Endothelial cell (in vitro differentiated cells): ENCODE results near the gene ABL2. TPM values are rescaled to one million over a fixed set of nuclear protein-coding genes. Genes with fewer than 3 reads are reported as not detected.
A peak's percentile ranks its signal among the peaks of the same experiment; 100 is the strongest.

Experiments used
- DNase-seq: peaks from one replicate; pipeline ENCODE4 v3.0.0; 2021; ENCODE audit warnings: low spot score
- H3K27ac Mint-ChIP-seq: one replicate; pipeline ENCODE4 v1.8.0; 2021; ENCODE audit warnings: mixed read lengths, inconsistent platforms; ENCODE audit not compliant: unreplicated experiment
- H3K27me3 Mint-ChIP-seq: one replicate; pipeline ENCODE4 v1.8.0; 2021; ENCODE audit warnings: mild to moderate bottlenecking, moderate library complexity, mixed read lengths, inconsistent platforms; ENCODE audit not compliant: unreplicated experiment
- H3K36me3 Mint-ChIP-seq: one replicate; pipeline ENCODE4 v1.8.0; 2021; ENCODE audit warnings: mild to moderate bottlenecking, low read depth, mixed read lengths, inconsistent platforms; ENCODE audit not compliant: unreplicated experiment
- H3K4me1 Mint-ChIP-seq: one replicate; pipeline ENCODE4 v1.8.0; 2021; ENCODE audit warnings: mild to moderate bottlenecking, mixed read lengths, inconsistent platforms; ENCODE audit not compliant: unreplicated experiment
- H3K4me3 Mint-ChIP-seq: one replicate; pipeline ENCODE4 v1.8.0; 2021; ENCODE audit warnings: mild to moderate bottlenecking, mixed read lengths, inconsistent platforms; ENCODE audit not compliant: unreplicated experiment
- H3K9me3 Mint-ChIP-seq: one replicate; pipeline ENCODE4 v1.8.0; 2021; ENCODE audit warnings: mixed read lengths, inconsistent platforms; ENCODE audit not compliant: unreplicated experiment
- total RNA-seq: library from RNA; stranded (reverse); fragmentation: NEBNext Ultra II Directional; extraction: Animal tissue kit (Norgen Biotek cat#: 25700); gene quantifications from one replicate; pipeline ENCODE4 v1.2.1, GENCODE V29; 2021; ENCODE audit not compliant: unreplicated experiment
- TF ChIP-seq, protein P1 (sequence below): fragments of 200-600 bp; sonication (generic); IDR thresholded peaks from one replicate; pipeline ENCODE4 v1.5.0; 2021; ENCODE audit warnings: antibody characterized with exemption; ENCODE audit not compliant: unreplicated experiment

ABL2 gene
- total RNA-seq, 1 donor from 2014 or later = 160 TPM

DNA sequence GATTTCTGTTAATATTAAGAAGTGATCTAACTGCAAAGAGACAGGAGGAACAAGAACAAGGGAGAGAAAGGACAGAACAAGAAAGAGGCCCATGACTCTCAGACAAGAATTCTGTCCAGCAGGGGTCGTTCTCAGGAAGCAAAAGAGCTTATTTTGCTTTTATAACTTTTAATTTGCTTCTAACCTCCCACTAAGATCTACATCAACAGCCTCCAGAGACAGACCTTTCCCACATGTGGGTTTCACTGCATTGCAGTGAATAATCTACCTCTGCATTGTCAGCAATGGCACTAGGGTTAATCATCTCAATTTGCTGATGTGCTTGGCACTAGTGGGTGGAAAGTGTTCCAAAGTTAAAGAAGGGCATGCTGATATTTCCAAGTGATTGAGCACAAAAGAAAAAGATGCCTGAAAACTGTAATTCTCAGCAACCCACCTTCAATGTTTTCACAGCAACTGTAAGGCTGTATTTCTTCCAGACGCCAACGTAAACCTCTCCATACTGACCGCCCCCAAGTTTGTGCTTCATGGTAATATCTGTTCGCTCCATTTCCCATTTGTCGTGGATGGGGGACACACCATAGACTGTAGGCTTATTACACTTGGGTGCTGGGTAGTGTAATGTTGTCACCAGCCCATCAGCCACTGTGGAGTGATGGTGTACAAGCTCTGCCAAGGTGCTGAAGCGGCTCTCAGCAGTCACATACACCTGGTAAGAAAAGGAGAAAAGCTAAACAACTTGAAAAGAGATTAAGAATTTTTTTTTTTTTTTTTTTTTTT lies 108.1 kb downstream of the ABL2 start:
- TF ChIP-seq, protein P1, sequence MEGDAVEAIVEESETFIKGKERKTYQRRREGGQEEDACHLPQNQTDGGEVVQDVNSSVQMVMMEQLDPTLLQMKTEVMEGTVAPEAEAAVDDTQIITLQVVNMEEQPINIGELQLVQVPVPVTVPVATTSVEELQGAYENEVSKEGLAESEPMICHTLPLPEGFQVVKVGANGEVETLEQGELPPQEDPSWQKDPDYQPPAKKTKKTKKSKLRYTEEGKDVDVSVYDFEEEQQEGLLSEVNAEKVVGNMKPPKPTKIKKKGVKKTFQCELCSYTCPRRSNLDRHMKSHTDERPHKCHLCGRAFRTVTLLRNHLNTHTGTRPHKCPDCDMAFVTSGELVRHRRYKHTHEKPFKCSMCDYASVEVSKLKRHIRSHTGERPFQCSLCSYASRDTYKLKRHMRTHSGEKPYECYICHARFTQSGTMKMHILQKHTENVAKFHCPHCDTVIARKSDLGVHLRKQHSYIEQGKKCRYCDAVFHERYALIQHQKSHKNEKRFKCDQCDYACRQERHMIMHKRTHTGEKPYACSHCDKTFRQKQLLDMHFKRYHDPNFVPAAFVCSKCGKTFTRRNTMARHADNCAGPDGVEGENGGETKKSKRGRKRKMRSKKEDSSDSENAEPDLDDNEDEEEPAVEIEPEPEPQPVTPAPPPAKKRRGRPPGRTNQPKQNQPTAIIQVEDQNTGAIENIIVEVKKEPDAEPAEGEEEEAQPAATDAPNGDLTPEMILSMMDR = no peak
- no peak for DNase-seq
- Mint-ChIP-seq H3K27me3 (peaks cover 2% of the 10 kb centered on the region), H3K4me3 (no peak overlapping the region), H3K4me1 (no peaks in the 10 kb centered on the region), H3K36me3 (peaks cover 43% of the 10 kb centered on the region), H3K9me3 (no peaks in the 10 kb centered on the region), H3K27ac (no peak overlapping the region)

DNA sequence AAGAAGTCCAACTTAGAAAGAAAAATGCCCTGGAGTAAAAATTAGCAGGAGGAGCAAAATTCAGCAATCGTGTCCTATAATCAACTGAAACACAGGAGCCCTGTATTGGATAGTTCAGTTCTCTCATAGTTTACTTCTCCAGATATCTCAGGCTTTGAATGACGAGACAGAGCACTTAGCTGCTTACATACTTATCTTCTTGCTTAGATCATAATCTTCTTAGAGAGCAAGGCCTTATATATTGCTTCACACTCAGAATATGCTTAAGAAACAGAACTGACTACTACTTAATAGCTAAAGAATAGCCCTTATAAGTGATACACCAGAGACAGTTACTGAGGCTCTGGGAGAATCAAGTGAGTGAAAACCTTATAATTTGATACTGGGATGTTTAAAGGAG lies 108.7 kb downstream of the ABL2 start:
- no peak overlapping the region for H3K4me3 Mint-ChIP-seq
- H3K36me3 Mint-ChIP-seq = peaks cover 46% of the 10 kb centered on the region
- H3K27ac Mint-ChIP-seq = no peak overlapping the region
- H3K4me1 Mint-ChIP-seq = no peaks in the 10 kb centered on the region
- TF ChIP-seq, protein P1 = no peak
- no peak for DNase-seq
- H3K27me3 Mint-ChIP-seq = peaks cover 2% of the 10 kb centered on the region
- no peaks in the 10 kb centered on the region for H3K9me3 Mint-ChIP-seq

DNA sequence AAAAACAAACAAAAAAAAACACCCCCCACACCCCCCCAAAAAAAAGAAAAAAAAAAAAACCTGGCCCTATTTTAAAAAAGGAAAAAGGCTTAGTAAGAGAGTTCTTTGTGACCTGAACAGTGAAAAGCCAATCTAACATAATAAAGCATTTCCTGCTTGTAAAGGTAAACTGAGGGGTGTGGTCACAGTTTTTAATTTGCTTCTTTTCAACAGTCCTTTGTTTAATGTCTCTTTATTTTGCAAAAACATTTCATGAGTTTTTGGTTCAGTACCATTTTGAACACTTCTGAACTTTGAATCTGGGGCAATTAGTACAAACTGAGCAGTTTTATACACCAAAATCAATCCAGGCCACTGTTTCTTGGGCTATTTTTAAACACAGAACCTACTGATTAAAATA lies 110.0 kb downstream of the ABL2 start:
- TF ChIP-seq, protein P1 = no peak
- Mint-ChIP-seq H3K4me3 (no peak overlapping the region), H3K27ac (peak overlapping the region; percentile 67), H3K4me1 (no peaks in the 10 kb centered on the region), H3K9me3 (no peaks in the 10 kb centered on the region), H3K36me3 (peaks cover 47% of the 10 kb centered on the region), H3K27me3 (peaks cover 2% of the 10 kb centered on the region)
- no peak for DNase-seq

DNA sequence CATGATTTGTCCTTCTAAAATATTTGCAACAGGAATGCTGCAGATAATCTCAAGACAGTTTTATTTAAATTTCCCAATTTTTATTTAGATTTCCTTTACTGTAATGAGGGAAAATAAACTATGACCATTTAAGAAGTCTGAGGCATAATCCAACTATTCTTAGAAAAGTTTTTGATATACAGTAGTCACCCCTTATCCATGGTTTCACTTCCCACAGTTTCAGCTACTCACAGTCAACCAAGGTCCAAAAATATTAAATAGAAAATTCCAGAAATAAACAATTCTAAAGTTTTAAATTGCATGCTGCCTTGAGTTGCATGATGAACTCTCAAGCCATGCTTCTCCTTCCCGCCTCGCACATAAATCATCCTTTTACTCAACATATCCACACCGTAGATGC lies 114.3 kb downstream of the ABL2 start:
- no peak for DNase-seq
- Mint-ChIP-seq H3K27me3 (peaks cover 2% of the 10 kb centered on the region), H3K4me1 (no peaks in the 10 kb centered on the region), H3K27ac (no peak overlapping the region), H3K9me3 (no peaks in the 10 kb centered on the region), H3K4me3 (no peak overlapping the region), H3K36me3 (peaks cover 39% of the 10 kb centered on the region)
- TF ChIP-seq, protein P1 = no peak

DNA sequence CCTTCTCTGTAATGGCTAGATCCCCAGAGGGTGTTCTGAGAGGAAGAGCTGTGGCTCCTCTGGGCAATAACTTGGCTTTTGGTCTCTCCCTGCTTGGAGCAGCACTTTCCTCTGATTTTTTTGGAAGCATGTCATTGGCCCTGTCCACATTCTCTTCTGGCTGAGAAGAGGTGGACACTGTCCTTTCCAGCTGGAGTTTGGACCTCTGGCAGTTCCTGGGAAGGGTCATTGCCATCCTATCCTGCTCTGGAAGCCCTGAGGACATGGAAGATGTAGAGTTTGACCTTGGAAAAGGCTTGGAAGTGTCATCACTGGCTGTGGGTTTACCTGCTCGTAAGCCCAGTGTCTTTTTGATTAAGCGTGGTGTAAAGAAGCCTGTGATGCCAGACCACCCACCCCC lies 120.8 kb downstream of the ABL2 start:
- Mint-ChIP-seq H3K9me3 (no peaks in the 10 kb centered on the region), H3K27me3 (peaks cover 6% of the 10 kb centered on the region), H3K4me1 (no peaks in the 10 kb centered on the region), H3K27ac (no peak overlapping the region), H3K4me3 (peak overlapping the region; percentile 65), H3K36me3 (peaks cover 40% of the 10 kb centered on the region)
- DNase-seq = no peak
- TF ChIP-seq, protein P1 = no peak
